ENCODE results near the gene ELOVL5.

The ELOVL5 gene

GRCh38 chr6:53281518-53282215 lies 67.1 kb downstream of the ELOVL5 start:
- TF ChIP-seq FOXP2 (optimal IDR thresholded peaks at IDR 0.05; ENCODE audit: borderline replicate concordance, extremely low read depth, extremely low read length, insufficient read depth) (no peak), POLR2AphosphoS5 (IDR thresholded peaks at IDR 0.05; ENCODE audit: low read depth, low read length) (no peak), TAF1 (IDR thresholded peaks at IDR 0.05; ENCODE audit: borderline replicate concordance, insufficient read depth, low read length) (no peak), REST (IDR thresholded peaks at IDR 0.05; ENCODE audit: insufficient read depth in 1 of 2, low read depth in 2 of 2, low read length in 2 of 2) (no peak), SIN3A (IDR thresholded peaks at IDR 0.05; ENCODE audit: borderline replicate concordance, insufficient read depth, low read length) (no peak)

- TF ChIP-seq REST (IDR thresholded peaks at IDR 0.05; ENCODE audit: insufficient read depth in 1 of 2, low read depth in 2 of 2, low read length in 2 of 2) (no peak), SIN3A (IDR thresholded peaks at IDR 0.05; ENCODE audit: borderline replicate concordance, insufficient read depth, low read length) (no peak), FOXP2 (optimal IDR thresholded peaks at IDR 0.05; ENCODE audit: borderline replicate concordance, extremely low read depth, extremely low read length, insufficient read depth) (no peak), TAF1 (IDR thresholded peaks at IDR 0.05; ENCODE audit: borderline replicate concordance, insufficient read depth, low read length) (no peak), POLR2AphosphoS5 (IDR thresholded peaks at IDR 0.05; ENCODE audit: low read depth, low read length) (no peak)
Observed at GRCh38 chr6:53280207-53280606, 68.5 kb downstream of the ELOVL5 start.

GRCh38 chr6:53279293-53279692 lies 69.5 kb downstream of the ELOVL5 start:
- TF ChIP-seq POLR2AphosphoS5 (IDR thresholded peaks at IDR 0.05; ENCODE audit: low read depth, low read length) (no peak), SIN3A (IDR thresholded peaks at IDR 0.05; ENCODE audit: borderline replicate concordance, insufficient read depth, low read length) (no peak), REST (IDR thresholded peaks at IDR 0.05; ENCODE audit: insufficient read depth in 1 of 2, low read depth in 2 of 2, low read length in 2 of 2) (no peak), FOXP2 (optimal IDR thresholded peaks at IDR 0.05; ENCODE audit: borderline replicate concordance, extremely low read depth, extremely low read length, insufficient read depth) (no peak), TAF1 (IDR thresholded peaks at IDR 0.05; ENCODE audit: borderline replicate concordance, insufficient read depth, low read length) (no peak)

GRCh38 chr6:53273370-53273769 lies 75.4 kb downstream of the ELOVL5 start:
- no peak for TF ChIP-seq POLR2AphosphoS5 (IDR thresholded peaks at IDR 0.05; ENCODE audit: low read depth, low read length)
- TF ChIP-seq REST (IDR thresholded peaks at IDR 0.05; ENCODE audit: insufficient read depth in 1 of 2, low read depth in 2 of 2, low read length in 2 of 2): no peak

- TF ChIP-seq SIN3A (IDR thresholded peaks at IDR 0.05; ENCODE audit: borderline replicate concordance, insufficient read depth, low read length) (no peak), POLR2AphosphoS5 (IDR thresholded peaks at IDR 0.05; ENCODE audit: low read depth, low read length) (no peak), REST (IDR thresholded peaks at IDR 0.05; ENCODE audit: insufficient read depth in 1 of 2, low read depth in 2 of 2, low read length in 2 of 2) (no peak), FOXP2 (optimal IDR thresholded peaks at IDR 0.05; ENCODE audit: borderline replicate concordance, extremely low read depth, extremely low read length, insufficient read depth) (no peak), TAF1 (IDR thresholded peaks at IDR 0.05; ENCODE audit: borderline replicate concordance, insufficient read depth, low read length) (no peak)
Observed at GRCh38 chr6:53269827-53270226, 78.9 kb downstream of the ELOVL5 start.
